Pons (tissue), 1 donor: ENCODE data around the gene KTI12.
"Not testable (repeated sequence)": the region's sequence is repeated elsewhere in the genome, so short reads cannot be mapped to it uniquely, and the experiment has no call there.

Source experiments
- DNase-seq: peaks from one replicate; pipeline ENCODE4 v3.0.0-alpha.2; 2016; ENCODE audit warnings: low spot score

KTI12 gene

DNA sequence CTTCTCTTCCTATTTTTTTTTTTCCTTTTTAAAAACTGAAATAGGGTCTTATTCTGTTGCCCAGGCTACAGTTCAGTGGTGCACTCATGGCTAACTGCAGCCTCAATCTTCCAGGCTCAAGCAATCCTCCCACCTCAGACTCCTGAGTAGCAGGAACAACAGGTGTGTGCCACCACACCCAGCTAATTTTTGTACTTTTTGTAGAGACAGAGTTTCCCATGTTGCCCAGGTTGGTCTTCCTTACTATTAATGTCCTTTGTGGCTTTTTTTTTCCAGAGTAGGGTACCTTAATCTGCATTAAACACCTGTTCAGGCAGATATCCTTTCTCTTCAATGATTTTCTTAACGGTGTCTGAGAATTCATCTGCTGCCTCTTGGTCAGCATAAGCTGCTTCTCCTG, 4.3 kb upstream of the KTI12 start:
- no peak for DNase-seq

GRCh38 chr1:52037402-52037814, 3.8 kb upstream of the KTI12 start:
- no peak for DNase-seq

DNA sequence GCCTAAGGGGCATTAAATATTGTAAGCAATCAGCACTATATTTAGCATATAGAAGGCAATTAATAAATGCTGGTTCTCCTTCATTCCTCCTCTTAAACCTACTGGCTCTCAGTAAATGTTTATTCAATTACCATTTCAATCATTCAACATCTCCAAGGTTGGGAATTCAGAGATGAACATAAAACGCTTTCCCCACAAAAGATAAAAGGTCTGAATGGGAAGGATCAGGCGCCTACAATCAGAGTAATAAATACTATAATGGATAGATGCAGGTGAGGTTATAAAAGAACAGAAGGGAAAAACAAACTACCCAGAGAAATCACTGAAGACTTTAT, 407 bp upstream of the KTI12 start:
- no peak for DNase-seq

- no peak for DNase-seq
Measured at GRCh38 chr1:52032785-52033131, 852 bp downstream of the KTI12 start.

GRCh38 chr1:52032124-52032784, 1.4 kb downstream of the KTI12 start:
- DNase-seq: no peak

DNA sequence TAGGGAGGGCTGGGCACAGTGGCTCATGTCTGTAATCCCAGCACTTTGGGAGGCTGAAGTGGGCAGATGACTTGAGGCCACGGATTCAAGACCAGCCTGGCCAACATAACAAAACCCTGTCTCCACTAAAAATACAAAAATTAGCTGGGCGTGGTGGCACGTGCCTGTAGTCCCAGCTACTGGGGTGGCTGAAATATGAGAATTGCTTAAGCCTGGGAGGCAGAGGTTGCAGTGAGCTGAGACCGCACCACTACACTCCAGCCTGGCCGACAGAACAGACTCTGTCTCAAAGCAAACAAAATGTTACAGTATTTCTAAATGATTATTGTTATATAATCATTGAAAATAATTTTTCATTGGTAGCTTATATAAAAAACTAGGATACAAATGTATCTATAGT, 4.8 kb downstream of the KTI12 start:
- not testable (repeated sequence) for DNase-seq

GRCh38 chr1:52028328-52028727, 5.3 kb downstream of the KTI12 start:
- no peak for DNase-seq

DNA sequence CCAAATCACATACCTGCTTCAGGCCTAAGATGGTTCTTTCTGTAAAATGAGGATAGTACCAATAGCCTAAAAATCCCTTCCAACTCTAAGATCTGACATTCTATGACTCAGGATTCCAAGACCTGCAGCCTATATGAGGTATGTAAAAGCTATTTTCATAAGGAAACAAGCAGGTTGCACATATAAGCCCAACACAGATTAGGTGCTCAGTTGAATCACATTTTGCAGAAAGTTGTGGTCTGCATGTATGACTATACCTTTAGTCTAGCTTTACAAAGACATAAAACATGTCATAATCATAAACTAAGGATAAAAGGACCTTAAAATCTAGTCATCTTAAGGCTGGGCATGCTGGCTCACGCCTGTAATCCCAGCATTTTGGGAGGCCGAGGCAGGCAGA, 7.3 kb downstream of the KTI12 start:
- no peak for DNase-seq

- no peak for DNase-seq
Measured at GRCh38 chr1:52022133-52022532, 11.5 kb downstream of the KTI12 start.

- no peak for DNase-seq
Measured at GRCh38 chr1:52008071-52008809, 25.4 kb downstream of the KTI12 start.

DNA sequence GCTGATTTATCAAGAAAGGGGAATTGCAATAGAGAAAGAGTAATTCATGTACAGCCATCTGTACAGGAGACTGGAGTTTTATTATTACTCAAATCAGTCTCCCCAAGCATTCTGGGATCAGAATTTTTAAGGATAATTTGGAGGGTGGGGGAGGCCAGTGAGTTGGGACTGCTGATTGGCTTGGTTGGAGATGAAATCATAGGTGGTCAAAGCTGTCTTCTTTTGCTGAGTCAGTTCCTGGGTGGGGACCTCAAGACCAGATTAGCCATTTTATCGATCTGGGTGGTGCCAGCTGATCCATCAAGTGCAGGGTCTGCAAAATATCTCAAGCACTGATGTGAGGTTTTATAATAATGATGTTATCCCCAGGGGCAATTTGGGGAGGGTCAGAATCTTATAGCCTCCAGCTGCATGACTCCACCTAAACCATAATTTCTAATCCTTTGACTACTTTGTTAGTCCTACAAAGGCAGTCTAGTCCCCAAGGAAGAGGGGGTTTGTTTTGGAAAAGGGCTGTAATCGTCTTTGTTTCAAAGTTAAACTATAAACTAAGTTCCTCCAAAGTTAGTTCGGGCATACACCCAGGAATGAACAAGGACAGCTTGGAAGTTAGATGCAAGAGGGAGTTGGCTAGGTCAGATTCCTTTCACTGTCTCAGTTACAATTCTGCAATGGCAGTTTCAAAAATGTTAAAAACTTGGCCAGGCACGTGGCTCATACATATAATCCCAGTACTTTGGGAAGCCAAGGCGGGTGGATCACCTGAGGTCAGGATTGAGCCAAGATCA, 26.2 kb downstream of the KTI12 start:
- DNase-seq: no peak

GRCh38 chr1:52006081-52006553, 27.5 kb downstream of the KTI12 start:
- not testable (repeated sequence) for DNase-seq

DNA sequence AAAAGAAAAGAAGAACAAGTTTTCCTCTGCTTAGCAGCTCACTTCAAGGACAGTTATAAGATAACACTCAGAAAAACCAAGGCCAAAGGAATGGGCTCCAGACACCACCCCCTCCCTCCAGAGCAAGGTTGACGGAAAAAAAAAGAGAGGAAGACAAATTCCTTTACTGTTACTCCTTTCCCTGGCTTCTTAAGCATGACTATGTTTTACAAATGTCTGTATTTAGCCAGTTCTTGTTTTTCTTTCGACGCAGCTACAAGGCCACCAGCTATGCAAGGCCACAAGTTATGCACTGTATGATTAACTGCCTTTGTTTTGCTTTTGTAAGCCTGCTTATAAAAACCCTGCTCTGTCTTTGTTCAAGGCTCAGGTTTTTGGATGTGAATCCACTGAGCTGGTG, 28.1 kb downstream of the KTI12 start:
- not testable (repeated sequence) for DNase-seq

DNA sequence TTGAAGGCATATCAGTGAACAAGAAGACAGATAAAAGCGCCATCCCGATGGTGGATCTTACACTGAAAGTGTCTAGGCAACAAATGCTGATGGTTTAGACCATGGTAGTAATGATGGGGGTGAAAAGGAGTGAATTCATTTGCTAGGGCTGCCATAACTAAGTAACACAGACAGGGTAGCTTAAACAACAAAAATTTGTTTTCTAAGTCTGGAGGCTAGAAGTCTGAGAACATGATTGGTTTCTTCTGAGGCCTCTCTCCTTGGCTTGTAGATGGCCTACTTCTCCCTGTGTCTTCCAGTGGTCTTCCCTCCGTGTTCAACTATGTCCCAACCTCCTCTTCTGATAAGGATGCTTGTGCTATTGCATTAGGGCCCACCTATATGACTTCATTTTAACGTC, 29.7 kb downstream of the KTI12 start:
- no peak for DNase-seq

DNA sequence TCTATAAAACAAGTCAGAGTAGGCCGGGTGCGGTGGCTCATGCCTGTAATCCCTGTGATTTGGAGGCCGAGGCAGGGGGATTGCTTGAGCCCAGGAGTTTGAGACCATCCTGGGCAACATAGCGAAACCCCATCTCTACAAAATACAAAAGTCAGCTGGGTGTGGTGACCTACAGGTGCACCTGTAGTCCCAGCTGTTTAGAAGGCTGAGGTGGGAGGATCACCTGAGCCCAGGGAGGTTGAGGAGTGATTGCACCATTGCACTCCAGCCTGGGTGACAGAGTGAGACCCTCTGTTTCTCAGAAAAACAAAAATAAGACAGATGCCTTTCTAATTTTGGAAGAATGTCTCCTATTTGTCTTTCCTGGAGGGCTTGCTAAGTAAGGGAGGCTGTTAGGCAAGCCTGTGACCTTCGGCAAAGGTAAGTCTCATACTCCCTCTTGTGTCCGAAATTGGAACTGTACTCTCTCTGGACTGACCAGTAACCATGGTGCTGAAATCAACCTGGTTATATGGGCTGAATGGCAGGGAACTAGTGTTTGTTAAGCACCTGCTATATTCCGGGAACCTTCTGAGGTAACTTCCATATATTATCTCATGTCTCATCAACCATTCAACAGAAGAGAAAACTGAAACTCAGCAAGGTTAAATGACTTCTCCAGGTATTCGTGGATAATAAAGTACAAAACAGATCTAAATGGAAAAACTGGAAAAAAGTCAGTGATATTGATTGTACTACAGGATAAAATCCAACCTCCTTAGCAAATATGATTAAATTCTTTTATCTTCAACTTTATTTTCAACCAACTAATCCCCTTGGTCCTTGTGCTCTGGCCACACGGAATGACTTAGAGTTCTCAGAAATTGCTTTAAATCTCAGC, 31.3 kb downstream of the KTI12 start:
- peak; percentile 86 for DNase-seq

DNA sequence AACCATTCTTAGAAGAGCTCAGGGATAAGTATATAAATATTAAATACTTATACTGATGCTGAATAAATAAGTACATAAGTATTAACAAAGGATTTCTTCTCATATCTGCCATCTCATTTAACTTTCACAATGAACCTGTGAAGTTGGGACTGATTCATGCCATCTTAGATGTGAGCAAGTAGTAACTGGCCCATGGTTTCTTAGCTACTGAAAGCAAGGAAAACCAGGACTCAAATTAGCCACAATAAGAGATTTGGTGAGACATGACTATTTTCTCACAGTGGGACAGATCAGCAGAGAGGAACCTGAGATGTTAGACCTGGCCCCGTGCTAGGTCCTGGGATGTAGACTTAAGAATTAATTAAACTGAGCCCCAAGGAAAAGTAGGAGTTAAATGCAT, 34.9 kb downstream of the KTI12 start:
- no peak for DNase-seq

GRCh38 chr1:51997974-51998382, 35.6 kb downstream of the KTI12 start:
- no peak for DNase-seq

- DNase-seq: no peak
Measured at GRCh38 chr1:51990478-51990965, 43.1 kb downstream of the KTI12 start, which contains the start of gene RAB3B. TSS of gene RAB3B (minus strand) at chr1:51990700. CDS start at chr1:51977117, 13,583 bp downstream.

DNA sequence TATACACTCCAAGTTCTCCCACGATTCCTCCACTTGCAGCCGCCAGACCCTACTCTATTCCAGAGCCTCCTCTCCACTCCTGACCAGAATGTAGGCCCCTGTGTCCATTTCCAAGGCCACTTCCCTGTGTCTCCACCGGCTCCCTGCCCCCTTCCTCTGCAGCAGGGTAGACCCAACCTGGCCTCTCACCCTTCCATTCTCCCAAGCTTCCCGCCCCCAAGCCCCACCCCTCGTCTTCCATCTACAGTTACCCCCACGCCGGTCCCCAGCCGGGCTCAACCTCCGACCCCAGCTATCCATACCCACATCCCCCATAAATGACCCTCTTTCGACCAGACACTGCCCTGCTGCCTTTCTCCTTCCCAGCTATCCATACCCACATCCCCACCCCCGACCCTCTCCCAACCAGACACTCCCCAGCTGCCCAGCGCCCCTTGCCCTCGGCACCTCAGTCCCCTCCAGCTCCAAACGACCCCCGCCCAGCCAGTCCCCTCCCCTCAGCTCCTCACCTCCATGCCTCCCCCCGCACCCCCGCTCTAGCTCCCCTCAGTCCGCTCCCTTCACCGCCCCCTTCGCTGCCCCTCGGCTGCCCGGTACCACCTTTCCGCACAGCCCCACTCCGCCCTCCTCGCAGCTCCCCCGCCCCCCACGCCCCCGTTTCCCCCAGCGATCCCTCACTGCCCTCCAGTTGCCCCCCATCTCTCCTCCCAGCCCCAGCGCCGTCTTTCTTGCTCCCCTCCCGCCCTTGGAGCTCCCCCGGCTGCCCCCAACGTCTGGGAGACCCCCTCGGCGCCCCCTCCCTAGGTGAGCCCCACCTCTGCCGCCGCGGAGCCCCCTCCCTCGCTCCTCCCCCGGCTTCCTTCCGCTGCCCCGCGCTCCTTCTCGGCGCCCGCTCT, 43.8 kb downstream of the KTI12 start:
- DNase-seq: no peak

GRCh38 chr1:51988254-51988653, 45.4 kb downstream of the KTI12 start:
- no peak for DNase-seq

DNA sequence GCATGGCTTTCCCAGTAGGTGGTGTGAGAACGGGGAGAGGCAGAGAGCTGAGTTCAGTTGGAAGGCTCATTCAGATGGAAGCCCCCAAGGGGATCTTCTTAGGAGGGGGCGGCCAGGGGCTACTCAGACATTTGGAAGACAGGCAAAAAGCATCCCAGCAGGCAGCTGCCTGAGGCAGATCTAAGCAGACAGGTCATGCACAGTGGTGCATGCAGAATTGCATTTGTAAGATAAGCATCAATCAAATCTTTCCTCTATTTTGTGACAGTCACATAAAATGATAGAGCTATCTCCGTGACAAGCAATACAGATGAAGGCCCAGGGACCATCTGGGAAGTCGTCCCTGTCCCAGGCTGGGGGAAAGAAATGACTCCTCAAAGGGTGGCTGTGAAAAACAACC, 46.9 kb downstream of the KTI12 start:
- DNase-seq: no peak
